ENCODE measurements around the gene CTLA4. TPM values are rescaled to one million over a fixed set of nuclear protein-coding genes. Genes with fewer than 3 reads are reported as not detected.
A peak's percentile ranks its signal among the peaks of the same experiment; 100 is the strongest.

Gene CTLA4
- polyA plus RNA-seq, 3 donors: 0.08 TPM; not detected in 2

DNA sequence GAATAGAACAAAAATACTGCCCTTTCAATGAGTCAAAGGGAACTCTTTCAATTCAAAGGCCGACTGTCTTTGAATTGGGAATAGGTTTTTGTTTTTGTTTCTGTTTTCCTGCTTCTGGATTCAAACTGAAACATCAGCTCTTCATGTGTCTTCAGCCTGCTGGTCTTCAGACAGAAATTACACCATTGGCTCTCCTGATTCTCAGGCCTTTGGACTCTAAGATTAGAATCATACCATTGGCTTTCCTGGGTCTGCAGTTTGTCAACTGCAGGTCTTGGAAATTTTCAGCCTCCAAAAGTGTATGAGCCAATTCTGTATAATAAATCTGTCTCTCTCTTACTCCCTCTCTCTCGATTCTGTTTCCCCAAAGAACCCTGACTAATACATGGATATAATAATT lies 31.1 kb downstream of the CTLA4 start:
- Mint-ChIP-seq H3K4me1 (peaks cover 54% of the 10 kb centered on the region), H3K4me3 (no peak overlapping the region), H3K27ac (peak overlapping the region; percentile 89 to 97 (median 93)), H3K27me3 (ENCODE audit: low read depth in 3 of 3) (peaks cover 0 to 1% (median 0%) of the 10 kb centered on the region in 3 donors), H3K36me3 (peaks cover 12 to 20% of the 10 kb centered on the region in 2 donors), H3K9me3 (peaks cover 10 to 25% (median 20%) of the 10 kb centered on the region in 7 donors)
- H3K9me3 ChIP-seq (replicated peaks in 1 of 2; ENCODE audit: control insufficient read depth in 1 of 2, insufficient read depth in 1 of 2, low read length in 2 of 2): peaks cover 15 to 27% of the 10 kb centered on the region in 2 donors
- H3K9ac ChIP-seq (ENCODE audit: insufficient read depth, low read length, poor library complexity, severe bottlenecking): no peak overlapping the region
- no peak for TF ChIP-seq CTCF (IDR thresholded peaks at IDR 0.05)
- peak overlapping the region; percentile 27 for H2AFZ ChIP-seq (ENCODE audit: insufficient read depth, low read depth, low read length, poor library complexity, severe bottlenecking)
- no peaks in the 10 kb centered on the region for H4K20me1 ChIP-seq (ENCODE audit: insufficient read depth, low read length)
- no peak overlapping the region for H3K4me2 ChIP-seq (replicated peaks; ENCODE audit: extremely low read depth, low read length, poor library complexity, severe bottlenecking)
- peaks cover 53 to 59% of the 10 kb centered on the region in 2 donors for H3K4me1 ChIP-seq (ENCODE audit: control insufficient read depth in 1 of 2, insufficient read depth in 2 of 2, low read length in 2 of 2)
- intact Hi-C loops (cut with micrococcal nuclease): loop anchor here in 1 of 2 donors (10.0 kb wide), 1 partner anchor 244 kb away; no protein-coding TSS in a partner anchor
- peak overlapping the region in 1 of 2 donors; percentile 84 for H3K27ac ChIP-seq (ENCODE audit: low read depth in 1 of 2, low read length in 2 of 2)
- H3K4me3 ChIP-seq (replicated peaks in 1 of 3; ENCODE audit: low read depth in 2 of 3, low read length in 3 of 3): peak overlapping the region in 1 of 3 experiments; percentile 54
- no peak for DNase-seq
- H3K79me2 ChIP-seq (ENCODE audit: insufficient read depth, low read length): no peaks in the 10 kb centered on the region
- H3K27me3 ChIP-seq (ENCODE audit: control insufficient read depth in 2 of 2, insufficient read depth in 2 of 2, low read length in 2 of 2): no peaks in the 10 kb centered on the region
- peaks cover 0 to 7% of the 10 kb centered on the region in 2 donors for H3K36me3 ChIP-seq (replicated peaks in 1 of 2; ENCODE audit: control insufficient read depth in 1 of 2, insufficient read depth in 2 of 2, low read length in 2 of 2)
- no CpG with 5 or more reads among the region's 2 CpGs for WGBS (ENCODE audit: insufficient coverage)

DNA sequence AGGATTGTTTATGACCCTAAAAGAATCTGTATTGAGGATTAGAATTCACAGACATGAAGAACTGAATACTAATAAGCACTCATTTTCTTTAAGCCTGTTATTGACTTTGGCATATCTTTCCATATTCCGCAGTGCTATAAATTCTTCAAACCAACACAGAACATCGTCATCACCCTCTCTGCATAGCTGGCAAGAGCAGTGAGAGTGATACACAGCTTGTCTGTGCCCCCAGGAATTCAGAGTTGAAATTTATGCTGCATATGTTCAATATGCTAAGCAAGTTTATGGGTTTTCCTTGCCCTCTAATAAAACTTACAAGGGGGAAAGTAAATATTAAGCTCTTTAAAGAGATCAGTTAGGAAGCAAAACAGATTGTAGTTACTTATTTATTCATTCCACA lies 32.7 kb downstream of the CTLA4 start:
- H4K20me1 ChIP-seq (ENCODE audit: insufficient read depth, low read length): no peaks in the 10 kb centered on the region
- H3K9ac ChIP-seq (ENCODE audit: insufficient read depth, low read length, poor library complexity, severe bottlenecking): no peak overlapping the region
- H3K27ac Mint-ChIP-seq: no peak overlapping the region
- no peaks in the 10 kb centered on the region for H3K79me2 ChIP-seq (ENCODE audit: insufficient read depth, low read length)
- H3K4me1 ChIP-seq (ENCODE audit: control insufficient read depth in 1 of 2, insufficient read depth in 2 of 2, low read length in 2 of 2): peaks cover 37 to 43% of the 10 kb centered on the region in 2 donors
- peaks cover 0 to 1% (median 0%) of the 10 kb centered on the region in 3 donors for H3K27me3 Mint-ChIP-seq (ENCODE audit: low read depth in 3 of 3)
- H3K4me3 ChIP-seq (replicated peaks in 1 of 3; ENCODE audit: low read depth in 2 of 3, low read length in 3 of 3): no peak overlapping the region
- intact Hi-C loops (cut with micrococcal nuclease): loop anchor here (5.0 to 10.0 kb wide), 3 partner anchors 45 to 663 kb away; partner anchors contain the start of gene CYP20A1 (in 1 of the 2)
- TF ChIP-seq CTCF (IDR thresholded peaks at IDR 0.05): no peak
- H3K4me3 Mint-ChIP-seq: no peak overlapping the region
- H3K4me1 Mint-ChIP-seq: peaks cover 39% of the 10 kb centered on the region
- H3K9me3 Mint-ChIP-seq: peaks cover 10 to 27% (median 20%) of the 10 kb centered on the region in 7 donors
- peaks cover 0 to 7% of the 10 kb centered on the region in 2 donors for H3K36me3 ChIP-seq (replicated peaks in 1 of 2; ENCODE audit: control insufficient read depth in 1 of 2, insufficient read depth in 2 of 2, low read length in 2 of 2)
- WGBS (ENCODE audit: insufficient coverage): no CpG with 5 or more reads among the region's 2 CpGs
- no peak overlapping the region for H3K27ac ChIP-seq (ENCODE audit: low read depth in 1 of 2, low read length in 2 of 2)
- peaks cover 12 to 19% of the 10 kb centered on the region in 2 donors for H3K36me3 Mint-ChIP-seq
- no peaks in the 10 kb centered on the region for H3K27me3 ChIP-seq (ENCODE audit: control insufficient read depth in 2 of 2, insufficient read depth in 2 of 2, low read length in 2 of 2)
- peaks cover 18 to 27% of the 10 kb centered on the region in 2 donors for H3K9me3 ChIP-seq (replicated peaks in 1 of 2; ENCODE audit: control insufficient read depth in 1 of 2, insufficient read depth in 1 of 2, low read length in 2 of 2)
- no peak overlapping the region for H3K4me2 ChIP-seq (replicated peaks; ENCODE audit: extremely low read depth, low read length, poor library complexity, severe bottlenecking)
- no peak overlapping the region for H2AFZ ChIP-seq (ENCODE audit: insufficient read depth, low read depth, low read length, poor library complexity, severe bottlenecking)
- no peak for DNase-seq

Data from CD14-positive monocyte (primary cell).